GM10266 (cell line): ENCODE measurements around the gene CHRM4.

Source experiments
- DNase-seq: peaks from one replicate; pipeline ENCODE4 v3.0.0; 2012; ENCODE audit errors: extremely low spot score
- CTCF ChIP-seq: IDR thresholded peaks from 2 replicates; pipeline ENCODE4 v1.5.1; 2012; ENCODE audit warnings: mild to moderate bottlenecking, low read depth; ENCODE audit not compliant: control insufficient read depth, insufficient read depth; ENCODE audit errors: missing control alignments

Gene CHRM4

GRCh38 chr11:46363455-46364005 is 28.0 kb downstream of the CHRM4 start:
- no peak for TF ChIP-seq CTCF
- DNase-seq, result no peak

- no peak for TF ChIP-seq CTCF
- no peak for DNase-seq
These were observed 28.6 kb downstream of the CHRM4 start for GRCh38 chr11:46363031-46363407.

- TF ChIP-seq CTCF, result no peak
- no peak for DNase-seq
These were observed 29.2 kb downstream of the CHRM4 start for GRCh38 chr11:46362156-46363030.

GRCh38 chr11:46361283-46362155 is 30.1 kb downstream of the CHRM4 start:
- TF ChIP-seq CTCF, result no peak
- DNase-seq, result peak; percentile 95

- no peak for DNase-seq
- no peak for TF ChIP-seq CTCF
These were observed 30.7 kb downstream of the CHRM4 start for GRCh38 chr11:46360878-46361277.

- no peak for DNase-seq
- TF ChIP-seq CTCF, result no peak
These were observed 31.6 kb downstream of the CHRM4 start for GRCh38 chr11:46359953-46360352.
